HEK293 (cell line): ENCODE measurements around the gene CLNK.

ENCODE experiments used
- CTCF ChIA-PET: fragments of 350-600 bp; formaldehyde crosslinking; extraction: SDS; loops from one replicate; lab custom pipeline; 2021; ENCODE audit warnings: antibody characterized with exemption; lab: Yijun Ruan, JAX
- POLR2A ChIA-PET: fragments of 300-600 bp; formaldehyde crosslinking; extraction: SDS; loops from one replicate; lab custom pipeline; 2020; ENCODE audit warnings: antibody characterized with exemption, inconsistent platforms; lab: Yijun Ruan, JAX
- H3K27ac ChIP-seq: fragments of 200-500 bp; sonication (Bioruptor generic); 2 replicates; pipeline ENCODE4 v1.5.1; 2014; ENCODE audit warnings: low read depth, low read length, control low read depth, inconsistent platforms; ENCODE audit errors: extremely low read depth
- H3K36me3 ChIP-seq, 2 experiments: fragments of 200-500 bp in 1 of 2; sonication (Bioruptor generic) in 1 of 2; 1 replicate in 1 of 2; 2 replicates in 1 of 2; pipeline ENCODE4 v1.5.1; 2014 to 2017; ENCODE audit warnings: inconsistent platforms in 2 of 2, low read length in 2 of 2; ENCODE audit not compliant: control insufficient read depth in 2 of 2, insufficient read depth in 1 of 2
- H3K4me1 ChIP-seq: fragments of 200-500 bp; sonication (Bioruptor generic); 2 replicates; pipeline ENCODE4 v1.5.1; 2014; ENCODE audit warnings: mild to moderate bottlenecking, low read length, inconsistent platforms; ENCODE audit not compliant: control insufficient read depth, insufficient read depth
- H3K4me3 ChIP-seq: 2 replicates; pipeline ENCODE4 v1.5.1; 2011; ENCODE audit warnings: low read depth, mild to moderate bottlenecking, control low read depth, low read length, moderate library complexity
- H3K9me3 ChIP-seq: fragments of 200-500 bp; sonication (Bioruptor generic); 2 replicates; pipeline ENCODE4 v1.5.1; 2014; ENCODE audit warnings: low read depth, low read length, inconsistent platforms; ENCODE audit not compliant: control insufficient read depth, insufficient read depth
- GFI1B ChIP-seq: fragments of 450-650 bp; formaldehyde crosslinking; IDR thresholded peaks from 2 replicates; pipeline ENCODE4 v1.5.1; 2016; ENCODE audit warnings: missing biosample characterization, missing genetic modification characterization
- MZF1 ChIP-seq: fragments of 450-650 bp; formaldehyde crosslinking; IDR thresholded peaks from 2 replicates; pipeline ENCODE4 v1.5.1; 2017; ENCODE audit warnings: missing biosample characterization, missing genetic modification characterization, borderline replicate concordance
- ZBTB17 ChIP-seq: fragments of 450-650 bp; formaldehyde crosslinking; IDR thresholded peaks from 2 replicates; pipeline ENCODE4 v1.5.1; 2016; ENCODE audit warnings: missing biosample characterization, missing genetic modification characterization
- ZBTB21 ChIP-seq: fragments of 450-650 bp; formaldehyde crosslinking; IDR thresholded peaks from 2 replicates; pipeline ENCODE4 v1.5.1; 2017; ENCODE audit warnings: missing biosample characterization, missing genetic modification characterization
- ZFP69B ChIP-seq: fragments of 450-650 bp; formaldehyde crosslinking; IDR thresholded peaks from 2 replicates; pipeline ENCODE4 v1.5.1; 2016; ENCODE audit warnings: missing biosample characterization, missing genetic modification characterization
- ZNF10 ChIP-seq: fragments of 450-650 bp; formaldehyde crosslinking; IDR thresholded peaks from 2 replicates; pipeline ENCODE4 v1.5.1; 2017; ENCODE audit warnings: missing biosample characterization, missing genetic modification characterization
- ZNF174 ChIP-seq: fragments of 450-650 bp; formaldehyde crosslinking; IDR thresholded peaks from 2 replicates; pipeline ENCODE4 v1.5.0; 2017; ENCODE audit warnings: missing biosample characterization, mild to moderate bottlenecking, missing genetic modification characterization
- ZNF335 ChIP-seq: fragments of 450-650 bp; formaldehyde crosslinking; conservative IDR thresholded peaks from 2 replicates; pipeline ENCODE4 v1.5.1; 2016; ENCODE audit warnings: missing biosample characterization, missing genetic modification characterization
- ZNF501 ChIP-seq: fragments of 450-650 bp; formaldehyde crosslinking; IDR thresholded peaks from 2 replicates; pipeline ENCODE4 v1.5.1; 2016; ENCODE audit warnings: missing biosample characterization, missing genetic modification characterization
- ZNF510 ChIP-seq: fragments of 450-650 bp; formaldehyde crosslinking; IDR thresholded peaks from 2 replicates; pipeline ENCODE4 v1.5.1; 2018; ENCODE audit warnings: mild to moderate bottlenecking, missing genetic modification characterization, missing biosample characterization; ENCODE audit not compliant: insufficient replicate concordance
- ZNF521 ChIP-seq: fragments of 450-650 bp; formaldehyde crosslinking; IDR thresholded peaks from 2 replicates; pipeline ENCODE4 v1.5.1; 2017; ENCODE audit warnings: missing biosample characterization, mild to moderate bottlenecking, missing genetic modification characterization
- ZNF585B ChIP-seq: fragments of 450-650 bp; formaldehyde crosslinking; IDR thresholded peaks from 2 replicates; pipeline ENCODE4 v1.5.1; 2016; ENCODE audit warnings: missing biosample characterization, missing genetic modification characterization
- ZNF626 ChIP-seq: fragments of 450-650 bp; sonication (Bioruptor Pico); formaldehyde crosslinking; IDR thresholded peaks from 2 replicates; pipeline ENCODE4 v1.5.1; 2018; ENCODE audit warnings: missing biosample characterization, missing genetic modification characterization, inconsistent platforms
- ZNF658 ChIP-seq: fragments of 450-650 bp; formaldehyde crosslinking; IDR thresholded peaks from 2 replicates; pipeline ENCODE4; 2016; ENCODE audit warnings: missing biosample characterization, missing genetic modification characterization
- ZNF776 ChIP-seq: fragments of 450-650 bp; formaldehyde crosslinking; IDR thresholded peaks from 2 replicates; pipeline ENCODE4 v1.5.0; 2017; ENCODE audit warnings: missing biosample characterization, missing genetic modification characterization, borderline replicate concordance
- ZSCAN16 ChIP-seq: fragments of 450-650 bp; formaldehyde crosslinking; IDR thresholded peaks from 2 replicates; pipeline ENCODE4 v1.5.1; 2016; ENCODE audit warnings: missing biosample characterization, missing genetic modification characterization
- TF ChIP-seq, protein P1 (sequence below): fragments of 450-650 bp; formaldehyde crosslinking; IDR thresholded peaks from 2 replicates; pipeline ENCODE4 v1.5.1; 2017; ENCODE audit warnings: missing biosample characterization, missing genetic modification characterization
- TF ChIP-seq, protein P2 (sequence below): fragments of 450-650 bp; formaldehyde crosslinking; conservative IDR thresholded peaks from 2 replicates; pipeline ENCODE4 v1.5.1; 2016; ENCODE audit warnings: low read depth, missing biosample characterization, missing genetic modification characterization
- TF ChIP-seq, protein P3 (sequence below): fragments of 450-650 bp; formaldehyde crosslinking; IDR thresholded peaks from 2 replicates; pipeline ENCODE4 v1.5.1; 2016; ENCODE audit warnings: missing biosample characterization, missing genetic modification characterization
- TF ChIP-seq, protein P4 (sequence below): fragments of 450-650 bp; formaldehyde crosslinking; IDR thresholded peaks from 2 replicates; pipeline ENCODE4 v1.5.1; 2016; ENCODE audit warnings: missing biosample characterization, missing genetic modification characterization, low read depth
- TF ChIP-seq, protein P5 (sequence below): fragments of 450-650 bp; formaldehyde crosslinking; IDR thresholded peaks from 2 replicates; pipeline ENCODE4 v1.5.1; 2016; ENCODE audit warnings: missing biosample characterization, missing genetic modification characterization, low read depth
- TF ChIP-seq, protein P6 (sequence below): fragments of 450-650 bp; formaldehyde crosslinking; IDR thresholded peaks from 2 replicates; pipeline ENCODE4 v1.5.1; 2016; ENCODE audit warnings: missing biosample characterization, missing genetic modification characterization

The CLNK gene

DNA sequence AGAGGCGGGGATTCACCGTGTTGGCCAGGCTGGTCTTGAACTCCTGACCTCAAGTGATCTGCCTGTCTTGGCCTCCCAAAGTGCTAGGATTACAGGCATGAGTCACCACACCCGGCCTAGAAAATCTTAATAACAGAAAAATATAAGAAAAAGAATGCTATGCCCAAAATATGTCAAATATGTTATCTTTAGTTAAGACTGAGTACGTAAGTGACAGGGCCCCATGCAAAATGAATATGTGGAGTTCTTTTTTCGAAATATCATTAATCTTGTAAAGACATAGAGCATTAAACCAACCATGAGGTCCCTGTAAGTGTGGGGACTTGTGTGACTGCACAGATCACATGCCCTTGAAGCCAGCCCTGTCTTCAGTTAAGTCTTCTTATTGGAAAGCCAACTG is 218.4 kb downstream of the CLNK start:
- Histone ChIP-seq H3K27ac (no peak overlapping the region), H3K36me3 (no peaks in the 10 kb centered on the region), H3K4me3 (no peak overlapping the region), H3K4me1 (no peaks in the 10 kb centered on the region), H3K9me3 (no peaks in the 10 kb centered on the region)
- TF ChIP-seq, protein P1, sequence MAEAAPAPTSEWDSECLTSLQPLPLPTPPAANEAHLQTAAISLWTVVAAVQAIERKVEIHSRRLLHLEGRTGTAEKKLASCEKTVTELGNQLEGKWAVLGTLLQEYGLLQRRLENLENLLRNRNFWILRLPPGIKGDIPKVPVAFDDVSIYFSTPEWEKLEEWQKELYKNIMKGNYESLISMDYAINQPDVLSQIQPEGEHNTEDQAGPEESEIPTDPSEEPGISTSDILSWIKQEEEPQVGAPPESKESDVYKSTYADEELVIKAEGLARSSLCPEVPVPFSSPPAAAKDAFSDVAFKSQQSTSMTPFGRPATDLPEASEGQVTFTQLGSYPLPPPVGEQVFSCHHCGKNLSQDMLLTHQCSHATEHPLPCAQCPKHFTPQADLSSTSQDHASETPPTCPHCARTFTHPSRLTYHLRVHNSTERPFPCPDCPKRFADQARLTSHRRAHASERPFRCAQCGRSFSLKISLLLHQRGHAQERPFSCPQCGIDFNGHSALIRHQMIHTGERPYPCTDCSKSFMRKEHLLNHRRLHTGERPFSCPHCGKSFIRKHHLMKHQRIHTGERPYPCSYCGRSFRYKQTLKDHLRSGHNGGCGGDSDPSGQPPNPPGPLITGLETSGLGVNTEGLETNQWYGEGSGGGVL (tag by site-specific recombination) = no peak
- TF ChIP-seq, protein P2, sequence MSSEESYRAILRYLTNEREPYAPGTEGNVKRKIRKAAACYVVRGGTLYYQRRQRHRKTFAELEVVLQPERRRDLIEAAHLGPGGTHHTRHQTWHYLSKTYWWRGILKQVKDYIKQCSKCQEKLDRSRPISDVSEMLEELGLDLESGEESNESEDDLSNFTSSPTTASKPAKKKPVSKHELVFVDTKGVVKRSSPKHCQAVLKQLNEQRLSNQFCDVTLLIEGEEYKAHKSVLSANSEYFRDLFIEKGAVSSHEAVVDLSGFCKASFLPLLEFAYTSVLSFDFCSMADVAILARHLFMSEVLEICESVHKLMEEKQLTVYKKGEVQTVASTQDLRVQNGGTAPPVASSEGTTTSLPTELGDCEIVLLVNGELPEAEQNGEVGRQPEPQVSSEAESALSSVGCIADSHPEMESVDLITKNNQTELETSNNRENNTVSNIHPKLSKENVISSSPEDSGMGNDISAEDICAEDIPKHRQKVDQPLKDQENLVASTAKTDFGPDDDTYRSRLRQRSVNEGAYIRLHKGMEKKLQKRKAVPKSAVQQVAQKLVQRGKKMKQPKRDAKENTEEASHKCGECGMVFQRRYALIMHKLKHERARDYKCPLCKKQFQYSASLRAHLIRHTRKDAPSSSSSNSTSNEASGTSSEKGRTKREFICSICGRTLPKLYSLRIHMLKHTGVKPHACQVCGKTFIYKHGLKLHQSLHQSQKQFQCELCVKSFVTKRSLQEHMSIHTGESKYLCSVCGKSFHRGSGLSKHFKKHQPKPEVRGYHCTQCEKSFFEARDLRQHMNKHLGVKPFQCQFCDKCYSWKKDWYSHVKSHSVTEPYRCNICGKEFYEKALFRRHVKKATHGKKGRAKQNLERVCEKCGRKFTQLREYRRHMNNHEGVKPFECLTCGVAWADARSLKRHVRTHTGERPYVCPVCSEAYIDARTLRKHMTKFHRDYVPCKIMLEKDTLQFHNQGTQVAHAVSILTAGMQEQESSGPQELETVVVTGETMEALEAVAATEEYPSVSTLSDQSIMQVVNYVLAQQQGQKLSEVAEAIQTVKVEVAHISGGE (tag by site-specific recombination) = no peak
- TF ChIP-seq ZNF174 (tag by site-specific recombination) (no peak), GFI1B (tag by site-specific recombination) (no peak), ZNF626 (tag by site-specific recombination) (no peak), ZNF335 (tag by site-specific recombination) (no peak), ZSCAN16 (tag by site-specific recombination) (no peak), ZNF521 (tag by site-specific recombination) (no peak), ZNF510 (tag by site-specific recombination) (no peak)
- ChIA-PET CTCF (no interaction called here), POLR2A (no interaction called here)

DNA sequence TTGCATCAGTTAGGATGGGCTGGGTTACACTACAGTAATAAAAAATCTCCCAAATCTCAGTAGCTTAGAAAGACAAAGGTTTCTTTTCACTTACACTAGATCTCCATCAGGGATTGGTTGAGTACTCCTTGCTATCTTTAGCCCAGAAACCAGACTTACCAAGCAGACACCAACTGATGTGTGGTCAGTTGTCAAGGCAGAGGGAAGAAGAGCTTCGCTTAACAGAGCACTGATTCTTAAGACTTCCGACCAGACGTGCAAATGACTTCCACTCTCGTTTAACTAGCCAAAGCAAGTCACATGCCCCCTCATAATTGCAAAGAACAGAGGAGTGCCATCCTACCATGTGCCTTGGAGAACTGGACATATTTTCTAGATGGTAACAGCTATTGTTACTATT is 221.7 kb downstream of the CLNK start:
- Histone ChIP-seq H3K4me1 (no peaks in the 10 kb centered on the region), H3K27ac (no peak overlapping the region), H3K36me3 (no peaks in the 10 kb centered on the region), H3K9me3 (no peaks in the 10 kb centered on the region), H3K4me3 (no peak overlapping the region)
- CTCF ChIA-PET = interaction anchor here (0.7 to 1.0 kb wide), 4 partner anchors 10 to 112 kb away, joined by 3 to 4 read pairs (median 3); no protein-coding TSS in a partner anchor
- POLR2A ChIA-PET = no interaction called here
- no peak for TF ChIP-seq ZNF658 (tag by site-specific recombination)
- TF ChIP-seq, protein P3, sequence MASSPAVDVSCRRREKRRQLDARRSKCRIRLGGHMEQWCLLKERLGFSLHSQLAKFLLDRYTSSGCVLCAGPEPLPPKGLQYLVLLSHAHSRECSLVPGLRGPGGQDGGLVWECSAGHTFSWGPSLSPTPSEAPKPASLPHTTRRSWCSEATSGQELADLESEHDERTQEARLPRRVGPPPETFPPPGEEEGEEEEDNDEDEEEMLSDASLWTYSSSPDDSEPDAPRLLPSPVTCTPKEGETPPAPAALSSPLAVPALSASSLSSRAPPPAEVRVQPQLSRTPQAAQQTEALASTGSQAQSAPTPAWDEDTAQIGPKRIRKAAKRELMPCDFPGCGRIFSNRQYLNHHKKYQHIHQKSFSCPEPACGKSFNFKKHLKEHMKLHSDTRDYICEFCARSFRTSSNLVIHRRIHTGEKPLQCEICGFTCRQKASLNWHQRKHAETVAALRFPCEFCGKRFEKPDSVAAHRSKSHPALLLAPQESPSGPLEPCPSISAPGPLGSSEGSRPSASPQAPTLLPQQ (tag by site-specific recombination) = no peak
- TF ChIP-seq MZF1 (tag by site-specific recombination) = no peak
- TF ChIP-seq, protein P4, sequence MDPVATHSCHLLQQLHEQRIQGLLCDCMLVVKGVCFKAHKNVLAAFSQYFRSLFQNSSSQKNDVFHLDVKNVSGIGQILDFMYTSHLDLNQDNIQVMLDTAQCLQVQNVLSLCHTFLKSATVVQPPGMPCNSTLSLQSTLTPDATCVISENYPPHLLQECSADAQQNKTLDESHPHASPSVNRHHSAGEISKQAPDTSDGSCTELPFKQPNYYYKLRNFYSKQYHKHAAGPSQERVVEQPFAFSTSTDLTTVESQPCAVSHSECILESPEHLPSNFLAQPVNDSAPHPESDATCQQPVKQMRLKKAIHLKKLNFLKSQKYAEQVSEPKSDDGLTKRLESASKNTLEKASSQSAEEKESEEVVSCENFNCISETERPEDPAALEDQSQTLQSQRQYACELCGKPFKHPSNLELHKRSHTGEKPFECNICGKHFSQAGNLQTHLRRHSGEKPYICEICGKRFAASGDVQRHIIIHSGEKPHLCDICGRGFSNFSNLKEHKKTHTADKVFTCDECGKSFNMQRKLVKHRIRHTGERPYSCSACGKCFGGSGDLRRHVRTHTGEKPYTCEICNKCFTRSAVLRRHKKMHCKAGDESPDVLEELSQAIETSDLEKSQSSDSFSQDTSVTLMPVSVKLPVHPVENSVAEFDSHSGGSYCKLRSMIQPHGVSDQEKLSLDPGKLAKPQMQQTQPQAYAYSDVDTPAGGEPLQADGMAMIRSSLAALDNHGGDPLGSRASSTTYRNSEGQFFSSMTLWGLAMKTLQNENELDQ (tag by site-specific recombination) = no peak
- TF ChIP-seq ZBTB17 (tag by site-specific recombination) = no peak
- TF ChIP-seq, protein P5, sequence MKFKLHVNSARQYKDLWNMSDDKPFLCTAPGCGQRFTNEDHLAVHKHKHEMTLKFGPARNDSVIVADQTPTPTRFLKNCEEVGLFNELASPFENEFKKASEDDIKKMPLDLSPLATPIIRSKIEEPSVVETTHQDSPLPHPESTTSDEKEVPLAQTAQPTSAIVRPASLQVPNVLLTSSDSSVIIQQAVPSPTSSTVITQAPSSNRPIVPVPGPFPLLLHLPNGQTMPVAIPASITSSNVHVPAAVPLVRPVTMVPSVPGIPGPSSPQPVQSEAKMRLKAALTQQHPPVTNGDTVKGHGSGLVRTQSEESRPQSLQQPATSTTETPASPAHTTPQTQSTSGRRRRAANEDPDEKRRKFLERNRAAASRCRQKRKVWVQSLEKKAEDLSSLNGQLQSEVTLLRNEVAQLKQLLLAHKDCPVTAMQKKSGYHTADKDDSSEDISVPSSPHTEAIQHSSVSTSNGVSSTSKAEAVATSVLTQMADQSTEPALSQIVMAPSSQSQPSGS = no peak
- TF ChIP-seq ZNF585B = no peak
- TF ChIP-seq, protein P6, sequence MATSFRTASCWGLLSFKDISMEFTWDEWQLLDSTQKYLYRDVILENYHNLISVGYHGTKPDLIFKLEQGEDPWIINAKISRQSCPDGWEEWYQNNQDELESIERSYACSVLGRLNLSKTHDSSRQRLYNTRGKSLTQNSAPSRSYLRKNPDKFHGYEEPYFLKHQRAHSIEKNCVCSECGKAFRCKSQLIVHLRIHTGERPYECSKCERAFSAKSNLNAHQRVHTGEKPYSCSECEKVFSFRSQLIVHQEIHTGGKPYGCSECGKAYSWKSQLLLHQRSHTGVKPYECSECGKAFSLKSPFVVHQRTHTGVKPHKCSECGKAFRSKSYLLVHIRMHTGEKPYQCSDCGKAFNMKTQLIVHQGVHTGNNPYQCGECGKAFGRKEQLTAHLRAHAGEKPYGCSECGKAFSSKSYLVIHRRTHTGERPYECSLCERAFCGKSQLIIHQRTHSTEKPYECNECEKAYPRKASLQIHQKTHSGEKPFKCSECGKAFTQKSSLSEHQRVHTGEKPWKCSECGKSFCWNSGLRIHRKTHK (tag by site-specific recombination) = no peak
- no peak for TF ChIP-seq ZNF501 (tag by site-specific recombination)
- no peak for TF ChIP-seq ZNF10 (tag by site-specific recombination)
- TF ChIP-seq ZNF776 (tag by site-specific recombination) = no peak
- no peak for TF ChIP-seq ZBTB21 (tag by site-specific recombination)
- no peak for TF ChIP-seq ZFP69B
